ENCODE results near the gene KIF7. TPM values are rescaled to one million over a fixed set of nuclear protein-coding genes. Genes with fewer than 3 reads are reported as not detected.

KIF7 gene
- total and polyA plus RNA-seq, 10 of the 15 experiments (the other 5 are each of a cell fraction or from before 2014, with no cell fraction given), result 0.01 to 0.36 (median 0.10) TPM; not detected in 2

DNA sequence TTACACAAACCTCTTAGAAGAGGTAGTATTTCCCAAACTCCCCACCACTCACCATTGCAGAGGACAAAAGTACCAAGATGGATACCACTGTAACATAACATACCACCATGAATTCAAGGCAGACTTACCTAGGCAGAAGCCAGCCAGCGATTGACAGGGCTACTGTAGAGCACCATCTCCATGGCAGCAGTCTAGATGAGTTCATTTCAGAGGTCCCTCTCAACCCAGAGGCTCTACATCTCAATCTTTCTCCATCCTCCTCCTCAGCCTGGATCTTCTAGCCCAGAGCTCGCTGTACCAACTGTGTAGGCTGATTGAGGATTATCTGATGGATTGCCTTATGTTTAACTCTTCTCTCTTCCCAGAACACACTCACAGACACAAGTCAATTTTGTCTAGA is 25.9 kb upstream of the KIF7 start:
- Histone ChIP-seq H3K4me3 (no peak overlapping the region), H3K27ac (ENCODE audit: control insufficient read depth, insufficient read depth) (no peak overlapping the region), H3K9me3 (replicated peaks; ENCODE audit: control insufficient read depth, insufficient read depth, low read length) (no peaks in the 10 kb centered on the region), H2AFZ (ENCODE audit: control insufficient read depth, low read depth, low read length) (no peak overlapping the region), H4K20me1 (ENCODE audit: control insufficient read depth, insufficient read depth) (no peaks in the 10 kb centered on the region), H3K9ac (ENCODE audit: control insufficient read depth, insufficient read depth, low read length) (no peak overlapping the region), H3K27me3 (replicated peaks in 1 of 2; ENCODE audit: control insufficient read depth in 2 of 2, insufficient read depth in 2 of 2, low read length in 1 of 2) (no peaks in the 10 kb centered on the region), H3K79me2 (ENCODE audit: control insufficient read depth, insufficient read depth, low read length) (no peaks in the 10 kb centered on the region), H3K36me3 (ENCODE audit: control insufficient read depth in 2 of 2, insufficient read depth in 2 of 2, low read length in 1 of 2) (no peaks in the 10 kb centered on the region), H3K4me2 (ENCODE audit: control insufficient read depth, insufficient read depth) (no peak overlapping the region), H3K4me1 (ENCODE audit: control insufficient read depth, insufficient read depth, low read length) (no peaks in the 10 kb centered on the region)
- no TSS peak for BruUV-seq (replicated peaks)
- in situ Hi-C loops (cut with MboI) (no loop called here), intact Hi-C loops (cut with micrococcal nuclease; ENCODE audit: unreplicated experiment) (no loop called here)
- CTCF ChIA-PET, result interaction anchor here (1.1 kb wide), 1 partner anchor 8 kb away, joined by 3 read pairs; no protein-coding TSS in a partner anchor
- no peak for ATAC-seq
- POLR2A ChIA-PET, result no interaction called here
- no peak for DNase-seq (ENCODE audit: low read depth, low spot score)
- RAD21 ChIA-PET (ENCODE audit: unreplicated experiment), result no interaction called here
- WGBS (ENCODE audit: insufficient coverage, insufficient replicate concordance, low lambda C conversion rate, missing lambda C conversion rate), result 36% methylated on average over 2 of the region's 2 CpGs
- SMC1A ChIA-PET (ENCODE audit: uncharacterized antibody, unreplicated experiment), result no interaction called here
- TF ChIP-seq SREBF2 (IDR thresholded peaks at IDR 0.05; ENCODE audit: low read length) (no peak), JUND (IDR thresholded peaks at IDR 0.05; ENCODE audit: low read depth, low read length) (no peak), FOS (IDR thresholded peaks at IDR 0.05; ENCODE audit: borderline replicate concordance, extremely low read depth, insufficient read length) (no peak), IKZF1 (conservative IDR thresholded peaks at IDR 0.05) (no peak), FOXM1 (IDR thresholded peaks at IDR 0.05; ENCODE audit: low read depth, low read length) (no peak), SP1 (IDR thresholded peaks at IDR 0.05; ENCODE audit: low read depth, low read length) (no peak), BCL11A (IDR thresholded peaks at IDR 0.05; ENCODE audit: low read depth, low read length) (no peak), MLLT1 (IDR thresholded peaks at IDR 0.05) (no peak), RAD21 (IDR thresholded peaks at IDR 0.05; ENCODE audit: insufficient read depth, low read depth, low read length) (no peak), ZNF384 (IDR thresholded peaks at IDR 0.05; ENCODE audit: borderline replicate concordance, low read depth, low read length) (no peak)
- TF ChIP-seq, protein P1, sequence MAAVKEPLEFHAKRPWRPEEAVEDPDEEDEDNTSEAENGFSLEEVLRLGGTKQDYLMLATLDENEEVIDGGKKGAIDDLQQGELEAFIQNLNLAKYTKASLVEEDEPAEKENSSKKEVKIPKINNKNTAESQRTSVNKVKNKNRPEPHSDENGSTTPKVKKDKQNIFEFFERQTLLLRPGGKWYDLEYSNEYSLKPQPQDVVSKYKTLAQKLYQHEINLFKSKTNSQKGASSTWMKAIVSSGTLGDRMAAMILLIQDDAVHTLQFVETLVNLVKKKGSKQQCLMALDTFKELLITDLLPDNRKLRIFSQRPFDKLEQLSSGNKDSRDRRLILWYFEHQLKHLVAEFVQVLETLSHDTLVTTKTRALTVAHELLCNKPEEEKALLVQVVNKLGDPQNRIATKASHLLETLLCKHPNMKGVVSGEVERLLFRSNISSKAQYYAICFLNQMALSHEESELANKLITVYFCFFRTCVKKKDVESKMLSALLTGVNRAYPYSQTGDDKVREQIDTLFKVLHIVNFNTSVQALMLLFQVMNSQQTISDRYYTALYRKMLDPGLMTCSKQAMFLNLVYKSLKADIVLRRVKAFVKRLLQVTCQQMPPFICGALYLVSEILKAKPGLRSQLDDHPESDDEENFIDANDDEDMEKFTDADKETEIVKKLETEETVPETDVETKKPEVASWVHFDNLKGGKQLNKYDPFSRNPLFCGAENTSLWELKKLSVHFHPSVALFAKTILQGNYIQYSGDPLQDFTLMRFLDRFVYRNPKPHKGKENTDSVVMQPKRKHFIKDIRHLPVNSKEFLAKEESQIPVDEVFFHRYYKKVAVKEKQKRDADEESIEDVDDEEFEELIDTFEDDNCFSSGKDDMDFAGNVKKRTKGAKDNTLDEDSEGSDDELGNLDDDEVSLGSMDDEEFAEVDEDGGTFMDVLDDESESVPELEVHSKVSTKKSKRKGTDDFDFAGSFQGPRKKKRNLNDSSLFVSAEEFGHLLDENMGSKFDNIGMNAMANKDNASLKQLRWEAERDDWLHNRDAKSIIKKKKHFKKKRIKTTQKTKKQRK (IDR thresholded peaks at IDR 0.05; ENCODE audit: low read depth, low read length), result no peak
- TF ChIP-seq, protein P2, sequence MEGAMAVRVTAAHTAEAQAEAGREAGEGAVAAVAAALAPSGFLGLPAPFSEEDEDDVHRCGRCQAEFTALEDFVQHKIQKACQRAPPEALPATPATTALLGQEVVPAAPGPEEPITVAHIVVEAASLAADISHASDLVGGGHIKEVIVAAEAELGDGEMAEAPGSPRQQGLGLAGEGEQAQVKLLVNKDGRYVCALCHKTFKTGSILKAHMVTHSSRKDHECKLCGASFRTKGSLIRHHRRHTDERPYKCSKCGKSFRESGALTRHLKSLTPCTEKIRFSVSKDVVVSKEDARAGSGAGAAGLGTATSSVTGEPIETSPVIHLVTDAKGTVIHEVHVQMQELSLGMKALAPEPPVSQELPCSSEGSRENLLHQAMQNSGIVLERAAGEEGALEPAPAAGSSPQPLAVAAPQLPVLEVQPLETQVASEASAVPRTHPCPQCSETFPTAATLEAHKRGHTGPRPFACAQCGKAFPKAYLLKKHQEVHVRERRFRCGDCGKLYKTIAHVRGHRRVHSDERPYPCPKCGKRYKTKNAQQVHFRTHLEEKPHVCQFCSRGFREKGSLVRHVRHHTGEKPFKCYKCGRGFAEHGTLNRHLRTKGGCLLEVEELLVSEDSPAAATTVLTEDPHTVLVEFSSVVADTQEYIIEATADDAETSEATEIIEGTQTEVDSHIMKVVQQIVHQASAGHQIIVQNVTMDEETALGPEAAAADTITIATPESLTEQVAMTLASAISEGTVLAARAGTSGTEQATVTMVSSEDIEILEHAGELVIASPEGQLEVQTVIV (IDR thresholded peaks at IDR 0.05; ENCODE audit: borderline replicate concordance, partially characterized antibody), result no peak
- no peak for FAIRE-seq

Data from GM12878 (cell line).